ENCODE data around the gene CDKAL1.

DNA sequence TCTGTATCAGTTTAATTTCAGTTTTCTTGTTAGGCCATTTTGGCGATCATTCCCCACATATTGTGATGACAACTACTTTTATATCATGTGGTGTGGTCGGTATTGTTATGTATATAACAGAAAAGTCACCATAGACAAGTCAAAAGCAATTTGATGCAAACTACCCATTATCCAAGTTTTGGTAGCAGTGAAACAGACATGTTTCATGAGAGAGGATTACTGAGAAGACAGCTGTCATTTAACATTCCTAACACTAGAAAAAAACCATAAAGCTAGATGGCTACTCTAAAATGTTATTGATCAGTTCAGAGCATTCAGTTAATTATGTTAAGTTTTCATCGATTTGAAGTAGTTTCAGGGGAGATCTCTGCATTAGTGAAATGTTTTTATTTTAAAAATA, 597.1 kb downstream of the CDKAL1 start:
- TF ChIP-seq FOS (IDR thresholded peaks at IDR 0.05; ENCODE audit: borderline replicate concordance, insufficient read depth, low read length) = no peak
- TF ChIP-seq, protein P1, sequence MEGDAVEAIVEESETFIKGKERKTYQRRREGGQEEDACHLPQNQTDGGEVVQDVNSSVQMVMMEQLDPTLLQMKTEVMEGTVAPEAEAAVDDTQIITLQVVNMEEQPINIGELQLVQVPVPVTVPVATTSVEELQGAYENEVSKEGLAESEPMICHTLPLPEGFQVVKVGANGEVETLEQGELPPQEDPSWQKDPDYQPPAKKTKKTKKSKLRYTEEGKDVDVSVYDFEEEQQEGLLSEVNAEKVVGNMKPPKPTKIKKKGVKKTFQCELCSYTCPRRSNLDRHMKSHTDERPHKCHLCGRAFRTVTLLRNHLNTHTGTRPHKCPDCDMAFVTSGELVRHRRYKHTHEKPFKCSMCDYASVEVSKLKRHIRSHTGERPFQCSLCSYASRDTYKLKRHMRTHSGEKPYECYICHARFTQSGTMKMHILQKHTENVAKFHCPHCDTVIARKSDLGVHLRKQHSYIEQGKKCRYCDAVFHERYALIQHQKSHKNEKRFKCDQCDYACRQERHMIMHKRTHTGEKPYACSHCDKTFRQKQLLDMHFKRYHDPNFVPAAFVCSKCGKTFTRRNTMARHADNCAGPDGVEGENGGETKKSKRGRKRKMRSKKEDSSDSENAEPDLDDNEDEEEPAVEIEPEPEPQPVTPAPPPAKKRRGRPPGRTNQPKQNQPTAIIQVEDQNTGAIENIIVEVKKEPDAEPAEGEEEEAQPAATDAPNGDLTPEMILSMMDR (IDR thresholded peaks at IDR 0.05; ENCODE audit: extremely low read depth in 1 of 2, insufficient read depth in 1 of 2, low read depth in 1 of 2, low read length in 2 of 2) = no peak
- no peak for TF ChIP-seq POLR2A (IDR thresholded peaks at IDR 0.05; ENCODE audit: low read depth, low read length)
- TF ChIP-seq EZH2 (IDR thresholded peaks at IDR 0.05; ENCODE audit: borderline replicate concordance, low read depth, low read length, severe bottlenecking) = no peak
- TF ChIP-seq, protein P2, sequence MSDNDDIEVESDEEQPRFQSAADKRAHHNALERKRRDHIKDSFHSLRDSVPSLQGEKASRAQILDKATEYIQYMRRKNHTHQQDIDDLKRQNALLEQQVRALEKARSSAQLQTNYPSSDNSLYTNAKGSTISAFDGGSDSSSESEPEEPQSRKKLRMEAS (IDR thresholded peaks at IDR 0.05; ENCODE audit: insufficient read depth, insufficient read length) = no peak
- TF ChIP-seq POLR2AphosphoS5 (IDR thresholded peaks at IDR 0.05; ENCODE audit: insufficient read depth, low read depth, low read length) = no peak
